Uterus (tissue), 4 donors: Measurements from ENCODE around the gene NEK8. TPM values are rescaled to one million over a fixed set of nuclear protein-coding genes. Genes with fewer than 3 reads are reported as not detected.

Source experiments
- DNase-seq, 2 donors: peaks; one replicate each; pipeline ENCODE4 v3.0.0-alpha.2; 2019 to 2020
- H3K27ac ChIP-seq, 2 donors: fragments of 200-600 bp; sonication (generic); 1 replicate in 1 of 2; 2 replicates in 1 of 2; pipeline ENCODE4 v1.5.1; 2016 to 2018
- H3K27me3 ChIP-seq, 2 donors: fragments of 200-600 bp; sonication (generic); one replicate each; pipeline ENCODE4 v1.5.1; 2018 to 2019; ENCODE audit warnings: control low read depth in 1 of 2
- H3K36me3 ChIP-seq, 2 donors: fragments of 200-600 bp; sonication (generic); one replicate each; pipeline ENCODE4 v1.5.1; 2019; ENCODE audit warnings: control low read depth in 1 of 2
- H3K4me1 ChIP-seq, 2 donors: fragments of 200-600 bp; sonication (generic); one replicate each; pipeline ENCODE4 v1.5.1; 2018 to 2019; ENCODE audit warnings: control low read depth in 1 of 2
- H3K4me3 ChIP-seq, 2 donors: fragments of 200-600 bp; sonication (generic); 1 replicate in 1 of 2; 2 replicates in 1 of 2; pipeline ENCODE4 v1.5.1; 2018 to 2019; ENCODE audit warnings: mild to moderate bottlenecking in 1 of 2
- H3K9me3 ChIP-seq, 2 donors: fragments of 200-600 bp; sonication (generic); one replicate each; pipeline ENCODE4 v1.5.1; 2019; ENCODE audit warnings: control low read depth in 1 of 2
- CTCF ChIP-seq, 4 experiments: fragments of 200-600 bp in 2 of 4; fragments of 450-650 bp in 2 of 4; sonication (generic) in 2 of 4; IDR thresholded peaks; one replicate each; pipeline ENCODE4 v1.5.1; 2016 to 2019; ENCODE audit warnings: antibody characterized with exemption in 4 of 4, mild to moderate bottlenecking in 2 of 4, moderate library complexity in 1 of 4
- POLR2A ChIP-seq, 2 donors: fragments of 450-650 bp; IDR thresholded peaks; one replicate each; pipeline ENCODE4 v1.6.1; 2016; ENCODE audit warnings: antibody characterized with exemption in 2 of 2, mild to moderate bottlenecking in 1 of 2, moderate library complexity in 1 of 2
- intact Hi-C: fragments of 100-400 bp; cut with DNase I; formaldehyde crosslinking; loops from one replicate; pipeline ENCODE4 v1.15.1; 2023; ENCODE audit warnings: low total_unique reads
- total RNA-seq, 4 donors: library from RNA; depleted of rRNA in 3 of 4; stranded (reverse); fragments of >200 nt in 3 of 4; gene quantifications; one replicate each; pipeline versions ENCODE4 v1.1.0 to v1.2.4, GENCODE V29; 2014 to 2023
- donor health status: DM: yes; HTN: yes; CAD: no.

NEK8 gene
- total RNA-seq, 4 donors from 2014 or later, result 1.2 to 5.0 (median 1.3) TPM; not detected in 1

- Histone ChIP-seq H3K4me1 (no peaks in the 10 kb centered on the region), H3K4me3 (no peak overlapping the region), H3K27me3 (no peaks in the 10 kb centered on the region), H3K9me3 (no peaks in the 10 kb centered on the region), H3K27ac (no peak overlapping the region), H3K36me3 (no peaks in the 10 kb centered on the region)
- intact Hi-C loops, result no loop called here
- no peak for DNase-seq
- TF ChIP-seq POLR2A (IDR thresholded peaks at IDR 0.05) (no peak), CTCF (IDR thresholded peaks at IDR 0.05) (no peak)
Observed at GRCh38 chr17:28738680-28739384, 10.2 kb downstream of the NEK8 start.

GRCh38 chr17:28740406-28741357 is 12.1 kb downstream of the NEK8 start:
- H3K27ac ChIP-seq, result no peak overlapping the region
- DNase-seq, result no peak
- TF ChIP-seq POLR2A (IDR thresholded peaks at IDR 0.05) (no peak), CTCF (IDR thresholded peaks at IDR 0.05) (no peak)
- H3K36me3 ChIP-seq, result no peaks in the 10 kb centered on the region
- H3K9me3 ChIP-seq, result no peaks in the 10 kb centered on the region
- intact Hi-C loops, result no loop called here
- peaks cover 0 to 5% of the 10 kb centered on the region in 2 donors for H3K4me1 ChIP-seq
- H3K4me3 ChIP-seq, result no peak overlapping the region
- no peaks in the 10 kb centered on the region for H3K27me3 ChIP-seq

- TF ChIP-seq POLR2A (IDR thresholded peaks at IDR 0.05) (no peak), CTCF (IDR thresholded peaks at IDR 0.05) (no peak)
- no peak overlapping the region for H3K4me3 ChIP-seq
- intact Hi-C loops, result no loop called here
- DNase-seq, result no peak
- no peaks in the 10 kb centered on the region for H3K36me3 ChIP-seq
- H3K27me3 ChIP-seq, result no peaks in the 10 kb centered on the region
- no peaks in the 10 kb centered on the region for H3K9me3 ChIP-seq
- no peak overlapping the region for H3K27ac ChIP-seq
- H3K4me1 ChIP-seq, result peaks cover 0 to 11% of the 10 kb centered on the region in 2 donors
Observed at GRCh38 chr17:28741358-28742349, 13.1 kb downstream of the NEK8 start.

- intact Hi-C loops, result no loop called here
- Histone ChIP-seq H3K9me3 (no peaks in the 10 kb centered on the region), H3K4me1 (peaks cover 0 to 11% of the 10 kb centered on the region in 2 donors), H3K27ac (peak within 1 kb of the TSS; percentile 86 to 91), H3K27me3 (no peaks in the 10 kb centered on the region), H3K36me3 (no peaks in the 10 kb centered on the region), H3K4me3 (peak within 1 kb of the TSS; percentile 49 to 77)
- peak in 3 of 4 experiments; percentile 42 to 77 (median 67) for TF ChIP-seq CTCF (IDR thresholded peaks at IDR 0.05)
- TF ChIP-seq POLR2A (IDR thresholded peaks at IDR 0.05), result peak; percentile 98
- peak; percentile 67 to 76 for DNase-seq
Observed at GRCh38 chr17:28743243-28744103, 14.9 kb downstream of the NEK8 start, which contains the start of gene TRAF4. Gene TRAF4, plus strand, starts transcription at chr17:28744011. Its CDS starts 102 bp downstream, at chr17:28744113.
